Thyroid gland (tissue), 4 donors: ENCODE data around the gene C8G. TPM values are rescaled to one million over a fixed set of nuclear protein-coding genes. Genes with fewer than 3 reads are reported as not detected.

ENCODE experiments used
- DNase-seq, 2 donors: peaks; one replicate each; pipeline ENCODE4 v3.0.0-alpha.2; 2019
- H3K27ac ChIP-seq, 3 donors: fragments of 200-600 bp; sonication (generic); 1 replicate in 2 of 3; 2 replicates in 1 of 3; pipeline ENCODE4 v1.5.1; 2016 to 2019; ENCODE audit warnings: mild to moderate bottlenecking in 1 of 3, moderate library complexity in 1 of 3
- H3K27me3 ChIP-seq: fragments of 200-600 bp; sonication (generic); one replicate; pipeline ENCODE4 v1.5.1; 2019
- H3K36me3 ChIP-seq, 2 donors: fragments of 200-600 bp; sonication (generic); one replicate each; pipeline ENCODE4 v1.5.1; 2016 to 2019
- H3K4me1 ChIP-seq, 2 donors: fragments of 200-600 bp; sonication (generic); one replicate each; pipeline ENCODE4 v1.5.1; 2017 to 2019
- H3K4me3 ChIP-seq, 3 donors: fragments of 200-600 bp; sonication (generic); replicated peaks in 1 of 3; 1 replicate in 2 of 3; 2 replicates in 1 of 3; pipeline ENCODE4 v1.5.1; 2016; ENCODE audit warnings: mild to moderate bottlenecking in 1 of 3
- H3K9me3 ChIP-seq: fragments of 200-600 bp; sonication (generic); one replicate; pipeline ENCODE4 v1.5.1; 2017
- CTCF ChIP-seq, 6 experiments: fragments of 200-600 bp in 3 of 6; fragments of 450-650 bp in 3 of 6; sonication (generic) in 3 of 6; IDR thresholded peaks; one replicate each; pipeline ENCODE4 v1.5.1; 2016 to 2019; ENCODE audit warnings: antibody characterized with exemption in 6 of 6, mild to moderate bottlenecking in 2 of 6, inconsistent platforms in 1 of 6, moderate library complexity in 1 of 6
- POLR2A ChIP-seq, 2 donors: fragments of 450-650 bp; IDR thresholded peaks; one replicate each; pipeline ENCODE4 v1.6.1; 2017; ENCODE audit warnings: antibody characterized with exemption in 2 of 2, mild to moderate bottlenecking in 2 of 2, moderate library complexity in 1 of 2
- WGBS, 2 donors: methylation state at CpG; one replicate each; pipeline ENCODE4 v1.1.5; 2017; 5-methylcytosine and 5-hydroxymethylcytosine counted together
- intact Hi-C: fragments of 100-400 bp; cut with DNase I; formaldehyde crosslinking; loops from one replicate; pipeline ENCODE4 v1.15.1; 2023
- total RNA-seq, 4 donors: library from RNA; depleted of rRNA; stranded (reverse); fragments of >200 nt; gene quantifications; one replicate each; pipeline ENCODE4 v1.2.3, GENCODE V29; 2016

The C8G gene
- total RNA-seq, 4 donors from 2014 or later = 1.8 TPM; not detected in 3

GRCh38 chr9:136962163-136962562, 17.1 kb downstream of the C8G start:
- intact Hi-C loops = no loop called here
- WGBS, 2 donors = 95 to 97% methylated on average over 9 of the region's 9 CpGs
- Histone ChIP-seq H3K9me3 (no peaks in the 10 kb centered on the region), H3K36me3 (no peaks in the 10 kb centered on the region), H3K27me3 (no peaks in the 10 kb centered on the region), H3K27ac (no peak overlapping the region), H3K4me1 (peaks cover 4 to 31% of the 10 kb centered on the region in 2 donors), H3K4me3 (no peak overlapping the region)
- no peak for DNase-seq
- no peak for TF ChIP-seq CTCF (IDR thresholded peaks at IDR 0.05)
- TF ChIP-seq POLR2A (IDR thresholded peaks at IDR 0.05) = no peak

GRCh38 chr9:136962701-136963248, 17.7 kb downstream of the C8G start:
- TF ChIP-seq POLR2A (IDR thresholded peaks at IDR 0.05) = no peak
- TF ChIP-seq CTCF (IDR thresholded peaks at IDR 0.05) = no peak
- Histone ChIP-seq H3K36me3 (no peaks in the 10 kb centered on the region), H3K27me3 (no peaks in the 10 kb centered on the region), H3K4me1 (peaks cover 4 to 31% of the 10 kb centered on the region in 2 donors), H3K27ac (no peak overlapping the region), H3K9me3 (no peaks in the 10 kb centered on the region), H3K4me3 (no peak overlapping the region)
- intact Hi-C loops = no loop called here
- no peak for DNase-seq
- 74 to 89% methylated on average over 10 to 11 of the region's 11 CpGs for WGBS, 2 donors

GRCh38 chr9:136963341-136963740, 18.3 kb downstream of the C8G start:
- Histone ChIP-seq H3K4me3 (no peak overlapping the region), H3K27me3 (no peaks in the 10 kb centered on the region), H3K4me1 (peaks cover 4 to 31% of the 10 kb centered on the region in 2 donors), H3K9me3 (no peaks in the 10 kb centered on the region), H3K27ac (no peak overlapping the region), H3K36me3 (no peaks in the 10 kb centered on the region)
- 86 to 87% methylated on average over 8 to 12 of the region's 15 CpGs for WGBS, 2 donors
- intact Hi-C loops = no loop called here
- DNase-seq = no peak
- TF ChIP-seq CTCF (IDR thresholded peaks at IDR 0.05) (no peak), POLR2A (IDR thresholded peaks at IDR 0.05) (no peak)

GRCh38 chr9:136963751-136964150, 18.7 kb downstream of the C8G start:
- H3K27ac ChIP-seq = no peak overlapping the region
- no peaks in the 10 kb centered on the region for H3K9me3 ChIP-seq
- peaks cover 4 to 31% of the 10 kb centered on the region in 2 donors for H3K4me1 ChIP-seq
- H3K36me3 ChIP-seq = no peaks in the 10 kb centered on the region
- intact Hi-C loops = no loop called here
- no peaks in the 10 kb centered on the region for H3K27me3 ChIP-seq
- WGBS, 2 donors = 83 to 86% methylated on average over 12 of the region's 12 CpGs
- no peak overlapping the region for H3K4me3 ChIP-seq
- DNase-seq = no peak
- TF ChIP-seq POLR2A (IDR thresholded peaks at IDR 0.05) = no peak
- TF ChIP-seq CTCF (IDR thresholded peaks at IDR 0.05) = no peak

- H3K9me3 ChIP-seq = no peaks in the 10 kb centered on the region
- H3K36me3 ChIP-seq = no peaks in the 10 kb centered on the region
- H3K4me3 ChIP-seq = no peak overlapping the region
- TF ChIP-seq POLR2A (IDR thresholded peaks at IDR 0.05) (no peak), CTCF (IDR thresholded peaks at IDR 0.05) (no peak)
- H3K4me1 ChIP-seq = peaks cover 4 to 28% of the 10 kb centered on the region in 2 donors
- DNase-seq = no peak
- intact Hi-C loops = no loop called here
- H3K27me3 ChIP-seq = no peaks in the 10 kb centered on the region
- no peak overlapping the region for H3K27ac ChIP-seq
- 69% methylated on average over 7 of the region's 22 CpGs; no CpG with 5 or more reads in 1 of the 2 donors for WGBS, 2 donors
Measured at GRCh38 chr9:136964171-136964689, 19.2 kb downstream of the C8G start.
